Brain microvascular endothelial cell (primary cell): ENCODE data around the gene MYPN.
"Not testable (repeated sequence)": the region's sequence is repeated elsewhere in the genome, so short reads cannot be mapped to it uniquely, and the experiment has no call there.

Experiments used
- DNase-seq: peaks from one replicate; pipeline ENCODE4 v3.0.0-alpha.2; 2020
- H3K27ac ChIP-seq: fragments of 250-450 bp; sonication (Bioruptor Pico); 2 replicates; pipeline ENCODE4 v1.5.1; 2020; ENCODE audit warnings: mild to moderate bottlenecking, moderate library complexity
- H3K27me3 ChIP-seq: fragments of 250-450 bp; sonication (Bioruptor Pico); replicated peaks from 2 replicates; pipeline ENCODE4 v1.5.1; 2020; ENCODE audit warnings: mild to moderate bottlenecking
- H3K36me3 ChIP-seq: fragments of 250-450 bp; sonication (Bioruptor Pico); replicated peaks from 2 replicates; pipeline ENCODE4 v1.5.1; 2020; ENCODE audit warnings: mild to moderate bottlenecking
- H3K4me3 ChIP-seq: 2 replicates; pipeline ENCODE4 v1.5.1; 2011; ENCODE audit warnings: low read depth, mild to moderate bottlenecking, control low read depth, low read length, moderate library complexity
- in situ Hi-C: cut with HindIII; loops from 2 replicates; pipeline ENCODE4 v1.10.0; 2017; ENCODE audit warnings: low sequenced_read_pairs, low pct_ligation_motif_present
- TF ChIP-seq, protein P1 (sequence below): IDR thresholded peaks from 2 replicates; pipeline ENCODE4 v1.5.1; 2011; ENCODE audit warnings: low read depth, mild to moderate bottlenecking, moderate library complexity, low read length, control low read depth, inconsistent platforms; ENCODE audit errors: missing control alignments

The MYPN gene

GRCh38 chr10:68155615-68156210 lies 46.4 kb downstream of the MYPN start:
- DNase-seq, result no peak
- no peaks in the 10 kb centered on the region for H3K27me3 ChIP-seq

GRCh38 chr10:68156373-68157185 lies 47.3 kb downstream of the MYPN start:
- H3K27ac ChIP-seq, result no peak overlapping the region
- in situ Hi-C loops, result no loop called here
- peak; percentile 76 for DNase-seq
- TF ChIP-seq, protein P1, sequence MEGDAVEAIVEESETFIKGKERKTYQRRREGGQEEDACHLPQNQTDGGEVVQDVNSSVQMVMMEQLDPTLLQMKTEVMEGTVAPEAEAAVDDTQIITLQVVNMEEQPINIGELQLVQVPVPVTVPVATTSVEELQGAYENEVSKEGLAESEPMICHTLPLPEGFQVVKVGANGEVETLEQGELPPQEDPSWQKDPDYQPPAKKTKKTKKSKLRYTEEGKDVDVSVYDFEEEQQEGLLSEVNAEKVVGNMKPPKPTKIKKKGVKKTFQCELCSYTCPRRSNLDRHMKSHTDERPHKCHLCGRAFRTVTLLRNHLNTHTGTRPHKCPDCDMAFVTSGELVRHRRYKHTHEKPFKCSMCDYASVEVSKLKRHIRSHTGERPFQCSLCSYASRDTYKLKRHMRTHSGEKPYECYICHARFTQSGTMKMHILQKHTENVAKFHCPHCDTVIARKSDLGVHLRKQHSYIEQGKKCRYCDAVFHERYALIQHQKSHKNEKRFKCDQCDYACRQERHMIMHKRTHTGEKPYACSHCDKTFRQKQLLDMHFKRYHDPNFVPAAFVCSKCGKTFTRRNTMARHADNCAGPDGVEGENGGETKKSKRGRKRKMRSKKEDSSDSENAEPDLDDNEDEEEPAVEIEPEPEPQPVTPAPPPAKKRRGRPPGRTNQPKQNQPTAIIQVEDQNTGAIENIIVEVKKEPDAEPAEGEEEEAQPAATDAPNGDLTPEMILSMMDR, result peak; percentile 79
- no peaks in the 10 kb centered on the region for H3K36me3 ChIP-seq
- no peaks in the 10 kb centered on the region for H3K27me3 ChIP-seq
- H3K4me3 ChIP-seq, result no peak overlapping the region

More at GRCh38 chr10:68155615-68156210, 46.4 kb downstream of the MYPN start:
- Histone ChIP-seq H3K4me3 (no peak overlapping the region), H3K27ac (no peak overlapping the region), H3K36me3 (no peaks in the 10 kb centered on the region)
- TF ChIP-seq, protein P1, result no peak
- in situ Hi-C loops, result no loop called here

GRCh38 chr10:68157522-68157921 lies 48.2 kb downstream of the MYPN start:
- in situ Hi-C loops, H3K36me3 ChIP-seq, H3K4me3 ChIP-seq, H3K27ac ChIP-seq, DNase-seq, H3K27me3 ChIP-seq: not testable (repeated sequence)

DNA sequence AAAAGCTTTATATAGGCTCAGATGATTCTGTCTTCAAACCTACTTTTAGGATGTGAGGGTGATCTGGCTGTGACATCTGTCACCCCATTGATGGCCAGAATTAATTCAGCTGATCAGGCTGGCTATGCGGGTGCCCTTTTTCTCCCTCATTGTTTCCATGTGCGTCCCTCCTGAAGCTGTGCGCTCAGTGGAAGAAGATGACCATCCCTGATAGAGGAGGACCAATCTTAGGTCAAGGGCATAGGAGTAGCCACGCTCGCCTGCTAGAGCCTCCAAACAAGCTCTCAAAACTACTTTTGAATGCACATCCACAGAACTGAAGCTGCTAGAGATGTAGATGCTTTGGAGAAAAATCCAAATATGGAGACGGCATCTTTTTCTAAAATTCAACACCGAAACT lies 48.7 kb downstream of the MYPN start:
- H3K4me3 ChIP-seq, result no peak overlapping the region
- in situ Hi-C loops, result no loop called here
- TF ChIP-seq, protein P1, result no peak
- H3K36me3 ChIP-seq, result no peaks in the 10 kb centered on the region
- DNase-seq, result no peak
- no peaks in the 10 kb centered on the region for H3K27me3 ChIP-seq
- H3K27ac ChIP-seq, result no peak overlapping the region

GRCh38 chr10:68163735-68164134 lies 54.4 kb downstream of the MYPN start:
- Histone ChIP-seq H3K27ac (no peak overlapping the region), H3K36me3 (no peaks in the 10 kb centered on the region), H3K4me3 (no peak overlapping the region), H3K27me3 (no peaks in the 10 kb centered on the region)
- in situ Hi-C loops, result no loop called here
- TF ChIP-seq, protein P1, result no peak
- no peak for DNase-seq

DNA sequence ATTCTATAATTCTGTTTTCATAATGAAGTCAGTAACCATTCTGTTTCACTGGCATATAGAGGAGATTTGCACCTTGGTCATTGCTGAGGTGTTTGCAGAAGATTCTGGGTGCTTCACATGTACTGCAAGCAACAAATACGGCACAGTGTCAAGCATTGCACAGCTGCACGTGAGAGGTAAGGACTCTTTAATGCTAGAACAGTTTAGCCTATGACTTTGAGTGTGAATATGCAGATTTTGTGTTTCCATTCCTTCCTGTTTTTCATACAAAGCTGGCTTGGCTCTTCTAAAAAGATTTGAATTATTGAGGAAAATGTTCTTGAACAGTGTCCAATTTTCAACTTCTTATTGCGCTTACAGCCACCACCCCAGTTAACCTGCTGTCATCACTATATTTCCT lies 56.4 kb downstream of the MYPN start:
- H3K27me3 ChIP-seq, result no peaks in the 10 kb centered on the region
- TF ChIP-seq, protein P1, result no peak
- H3K36me3 ChIP-seq, result no peaks in the 10 kb centered on the region
- DNase-seq, result no peak
- in situ Hi-C loops, result no loop called here
- H3K4me3 ChIP-seq, result no peak overlapping the region
- no peak overlapping the region for H3K27ac ChIP-seq
